ENCODE results near the gene PALS2. TPM values are rescaled to one million over a fixed set of nuclear protein-coding genes. Genes with fewer than 3 reads are reported as not detected.

The PALS2 gene
- total RNA-seq, 6 experiments from 2014 or later: 7.4 to 19.5 (median 16.1) TPM

DNA sequence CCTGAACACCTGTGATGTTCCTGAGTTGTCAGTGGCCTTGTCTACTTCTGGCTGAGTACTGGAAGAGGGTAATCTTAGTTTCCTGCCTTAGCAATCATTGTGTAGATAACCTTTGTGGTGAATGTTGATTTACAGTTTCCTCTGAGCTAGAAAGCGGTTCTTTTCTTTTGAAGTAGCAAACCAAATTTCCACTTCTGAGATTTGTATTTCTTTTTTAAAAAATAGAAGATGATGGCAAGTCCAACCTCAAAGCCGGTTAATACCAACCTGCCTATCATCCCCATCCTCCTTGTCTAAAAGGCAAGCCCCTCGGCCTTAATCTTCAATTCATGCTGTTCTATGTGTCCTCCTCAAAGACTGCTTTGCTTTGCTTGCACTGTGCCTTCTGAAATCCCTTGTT is 12.5 kb upstream of the PALS2 start:
- TF ChIP-seq, protein P1, sequence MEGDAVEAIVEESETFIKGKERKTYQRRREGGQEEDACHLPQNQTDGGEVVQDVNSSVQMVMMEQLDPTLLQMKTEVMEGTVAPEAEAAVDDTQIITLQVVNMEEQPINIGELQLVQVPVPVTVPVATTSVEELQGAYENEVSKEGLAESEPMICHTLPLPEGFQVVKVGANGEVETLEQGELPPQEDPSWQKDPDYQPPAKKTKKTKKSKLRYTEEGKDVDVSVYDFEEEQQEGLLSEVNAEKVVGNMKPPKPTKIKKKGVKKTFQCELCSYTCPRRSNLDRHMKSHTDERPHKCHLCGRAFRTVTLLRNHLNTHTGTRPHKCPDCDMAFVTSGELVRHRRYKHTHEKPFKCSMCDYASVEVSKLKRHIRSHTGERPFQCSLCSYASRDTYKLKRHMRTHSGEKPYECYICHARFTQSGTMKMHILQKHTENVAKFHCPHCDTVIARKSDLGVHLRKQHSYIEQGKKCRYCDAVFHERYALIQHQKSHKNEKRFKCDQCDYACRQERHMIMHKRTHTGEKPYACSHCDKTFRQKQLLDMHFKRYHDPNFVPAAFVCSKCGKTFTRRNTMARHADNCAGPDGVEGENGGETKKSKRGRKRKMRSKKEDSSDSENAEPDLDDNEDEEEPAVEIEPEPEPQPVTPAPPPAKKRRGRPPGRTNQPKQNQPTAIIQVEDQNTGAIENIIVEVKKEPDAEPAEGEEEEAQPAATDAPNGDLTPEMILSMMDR (IDR thresholded peaks at IDR 0.05): no peak
- no peak for TF ChIP-seq POLR2A (IDR thresholded peaks at IDR 0.05)
- no peaks in the 10 kb centered on the region for H3K4me1 ChIP-seq
- ATAC-seq: no peak
- intact Hi-C loops (cut with DNase I): no loop called here
- H3K36me3 ChIP-seq: no peaks in the 10 kb centered on the region
- H3K4me3 ChIP-seq: no peak overlapping the region
- H3K27me3 ChIP-seq: no peaks in the 10 kb centered on the region
- WGBS (ENCODE audit: insufficient coverage, low coverage, low lambda C conversion rate, missing lambda C conversion rate): 70% methylated on average over 2 of the region's 3 CpGs
- no peak overlapping the region for H3K27ac ChIP-seq
- DNase-seq: no peak
- H3K9me3 ChIP-seq: no peaks in the 10 kb centered on the region

DNA sequence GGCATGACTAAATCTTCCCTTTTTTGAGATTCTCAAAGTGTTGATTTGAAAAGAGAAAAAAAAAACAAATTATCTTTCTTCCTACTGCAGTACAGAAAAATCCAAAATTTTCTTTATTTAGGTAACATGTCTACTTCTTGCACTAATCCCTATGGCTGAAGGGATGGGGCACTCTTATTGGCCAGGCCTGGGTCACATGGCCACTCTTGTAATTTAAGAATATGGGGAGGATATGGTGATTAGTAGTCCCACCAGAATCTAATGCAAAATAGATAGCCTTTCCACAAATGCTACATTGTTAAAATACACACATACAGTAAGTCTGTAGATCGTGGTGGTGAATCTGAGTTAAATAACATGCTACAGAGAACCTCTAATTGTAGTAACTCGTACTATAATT is 7.0 kb upstream of the PALS2 start:
- H3K4me3 ChIP-seq: no peak overlapping the region
- DNase-seq (no peak), ATAC-seq (no peak)
- H3K4me1 ChIP-seq: no peaks in the 10 kb centered on the region
- 86% methylated on average over 1 of the region's 2 CpGs for WGBS (ENCODE audit: insufficient coverage, low coverage, low lambda C conversion rate, missing lambda C conversion rate)
- no peaks in the 10 kb centered on the region for H3K36me3 ChIP-seq
- no peak for TF ChIP-seq POLR2A (IDR thresholded peaks at IDR 0.05)
- TF ChIP-seq, protein P1 (IDR thresholded peaks at IDR 0.05): no peak
- H3K27me3 ChIP-seq: no peaks in the 10 kb centered on the region
- no peak overlapping the region for H3K27ac ChIP-seq
- H3K9me3 ChIP-seq: no peaks in the 10 kb centered on the region
- intact Hi-C loops (cut with DNase I): no loop called here

GRCh38 chr7:24570983-24571382 is 2.3 kb upstream of the PALS2 start:
- TF ChIP-seq, protein P1 (IDR thresholded peaks at IDR 0.05): no peak
- no peak for TF ChIP-seq POLR2A (IDR thresholded peaks at IDR 0.05)
- WGBS (ENCODE audit: insufficient coverage, low coverage, low lambda C conversion rate, missing lambda C conversion rate): 63% methylated on average over 2 of the region's 2 CpGs
- ATAC-seq (no peak), DNase-seq (no peak)
- Histone ChIP-seq H3K4me1 (peaks cover 0 to 15% (median 0%) of the 10 kb centered on the region in 4 donors), H3K27me3 (no peaks in the 10 kb centered on the region), H3K4me3 (no peak overlapping the region), H3K9me3 (no peaks in the 10 kb centered on the region), H3K36me3 (no peaks in the 10 kb centered on the region), H3K27ac (no peak overlapping the region)
- intact Hi-C loops (cut with DNase I): no loop called here

GRCh38 chr7:24572016-24572392 is 1.2 kb upstream of the PALS2 start:
- WGBS (ENCODE audit: insufficient coverage, low coverage, low lambda C conversion rate, missing lambda C conversion rate): 66% methylated on average over 4 of the region's 4 CpGs
- DNase-seq (no peak), ATAC-seq (no peak)
- intact Hi-C loops (cut with DNase I): no loop called here
- H3K4me1 ChIP-seq: peaks cover 0 to 21% (median 0%) of the 10 kb centered on the region in 4 donors
- no peak overlapping the region for H3K27ac ChIP-seq
- no peak for TF ChIP-seq POLR2A (IDR thresholded peaks at IDR 0.05)
- TF ChIP-seq, protein P1 (IDR thresholded peaks at IDR 0.05): no peak
- H3K36me3 ChIP-seq: no peaks in the 10 kb centered on the region
- no peaks in the 10 kb centered on the region for H3K9me3 ChIP-seq
- H3K4me3 ChIP-seq: no peak overlapping the region
- H3K27me3 ChIP-seq: no peaks in the 10 kb centered on the region
